Measurements from ENCODE around the gene SETD4.
"Not testable (repeated sequence)": the region's sequence is repeated elsewhere in the genome, so short reads cannot be mapped to it uniquely, and the experiment has no call there.

SETD4 gene, protein sequence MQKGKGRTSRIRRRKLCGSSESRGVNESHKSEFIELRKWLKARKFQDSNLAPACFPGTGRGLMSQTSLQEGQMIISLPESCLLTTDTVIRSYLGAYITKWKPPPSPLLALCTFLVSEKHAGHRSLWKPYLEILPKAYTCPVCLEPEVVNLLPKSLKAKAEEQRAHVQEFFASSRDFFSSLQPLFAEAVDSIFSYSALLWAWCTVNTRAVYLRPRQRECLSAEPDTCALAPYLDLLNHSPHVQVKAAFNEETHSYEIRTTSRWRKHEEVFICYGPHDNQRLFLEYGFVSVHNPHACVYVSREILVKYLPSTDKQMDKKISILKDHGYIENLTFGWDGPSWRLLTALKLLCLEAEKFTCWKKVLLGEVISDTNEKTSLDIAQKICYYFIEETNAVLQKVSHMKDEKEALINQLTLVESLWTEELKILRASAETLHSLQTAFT

DNA sequence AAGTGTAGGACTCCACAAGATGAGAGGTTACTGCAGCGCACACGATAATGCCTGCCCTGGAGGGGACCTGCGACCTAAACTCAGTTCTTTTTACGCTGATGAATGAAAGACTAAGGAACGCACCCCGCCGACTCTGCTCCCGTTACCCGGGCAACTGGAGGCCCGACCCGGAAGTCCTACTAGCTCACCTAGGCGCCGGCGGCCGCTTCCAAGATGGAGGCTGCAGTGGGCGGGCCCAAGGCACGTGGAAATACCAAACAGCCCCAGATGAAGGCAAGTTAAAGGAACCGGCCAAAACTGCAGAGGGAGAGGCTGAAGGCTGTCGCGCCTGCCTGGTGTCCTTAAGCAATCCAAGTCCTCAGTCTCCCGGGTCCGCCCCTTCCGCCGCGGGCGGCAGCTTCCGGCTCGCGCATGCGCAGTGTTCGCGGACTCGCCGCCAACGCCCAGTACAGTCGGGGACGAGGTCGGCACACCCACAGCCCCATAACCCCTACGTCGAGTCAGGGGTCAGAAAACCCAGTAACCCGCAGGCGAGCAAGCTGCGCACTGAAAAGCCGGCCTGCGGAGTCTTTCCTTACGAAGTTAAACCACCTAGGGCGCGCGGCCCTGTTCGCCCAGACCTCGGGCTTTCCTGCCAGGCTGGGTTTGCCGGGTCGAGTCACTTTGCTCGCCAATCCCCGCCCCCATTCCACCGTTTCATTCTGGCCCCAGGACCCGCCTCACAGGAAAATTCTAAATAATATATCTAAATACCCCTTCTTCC lies at the start of gene SETD4:
Gene SETD4 (minus strand): TSS at position 368 of the 763 bp plus-strand sequence. CDS start 1,638 bp downstream, outside the sequence.
- peak; percentile 88 to 92 for DNase-seq (ENCODE audit: low read depth in 1 of 2, low spot score in 1 of 2)

DNA sequence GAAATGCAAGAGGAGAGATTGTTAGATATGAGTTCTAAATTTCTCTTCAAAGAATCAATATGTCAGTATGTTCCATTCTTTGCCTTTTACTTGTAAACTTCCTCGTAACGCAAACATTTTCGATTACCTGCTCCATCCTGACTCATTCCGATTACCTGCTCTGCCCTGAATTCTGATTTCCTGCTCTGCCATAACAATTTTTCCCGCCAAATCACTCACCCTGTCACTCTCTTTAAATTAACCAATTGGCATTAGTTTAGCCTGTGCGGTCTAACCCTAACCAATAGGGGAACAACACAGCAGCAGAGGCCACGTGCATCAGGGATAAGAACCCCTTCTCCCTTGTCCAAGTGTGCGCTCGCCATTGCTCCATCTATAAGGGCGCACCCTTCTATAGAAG lies 49.5 kb upstream of the SETD4 start:
- DNase-seq (ENCODE audit: low read depth in 1 of 2, low spot score in 1 of 2) = no peak

DNA sequence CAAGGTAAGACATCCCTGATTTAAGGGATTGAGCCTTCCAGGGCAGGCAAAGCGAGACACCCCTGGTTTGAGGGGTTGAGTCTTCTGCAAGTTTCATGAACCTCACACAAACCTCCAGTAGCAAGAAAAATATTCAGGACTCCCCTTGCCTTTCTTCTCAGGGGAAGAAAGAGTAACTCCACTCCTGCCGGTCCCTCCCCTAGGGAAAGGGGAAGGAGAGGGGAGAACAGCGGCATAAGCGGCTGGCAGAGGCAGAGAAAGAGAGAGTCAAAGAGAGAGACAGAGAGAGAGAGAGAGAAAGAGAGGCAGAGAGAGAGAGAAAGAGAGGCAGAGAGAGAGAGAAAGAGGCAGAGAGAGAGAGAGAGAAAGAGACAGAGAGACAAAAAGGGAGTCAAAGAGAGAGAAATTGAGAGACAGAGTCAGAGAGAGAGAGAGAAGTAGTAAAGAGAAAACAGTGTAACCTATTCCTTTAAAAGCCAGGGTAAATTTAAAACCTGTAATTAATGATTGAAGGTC lies 45.1 kb upstream of the SETD4 start:
- DNase-seq (ENCODE audit: low read depth in 1 of 2, low spot score in 1 of 2) = no peak

- DNase-seq (ENCODE audit: low read depth in 1 of 2, low spot score in 1 of 2) = no peak
Measured at GRCh38 chr21:36104317-36105300, 44.3 kb upstream of the SETD4 start.

- no peak for DNase-seq (ENCODE audit: low read depth in 1 of 2, low spot score in 1 of 2)
Measured at GRCh38 chr21:36103434-36103833, 43.1 kb upstream of the SETD4 start.

- DNase-seq (ENCODE audit: low read depth in 1 of 2, low spot score in 1 of 2) = no peak
Measured at GRCh38 chr21:36100971-36101641, 40.8 kb upstream of the SETD4 start.

GRCh38 chr21:36099695-36100211 lies 39.4 kb upstream of the SETD4 start:
- not testable (repeated sequence) for DNase-seq (ENCODE audit: low read depth in 1 of 2, low spot score in 1 of 2)

GRCh38 chr21:36099000-36099399 lies 38.7 kb upstream of the SETD4 start:
- no peak for DNase-seq (ENCODE audit: low read depth in 1 of 2, low spot score in 1 of 2)

- no peak for DNase-seq (ENCODE audit: low read depth in 1 of 2, low spot score in 1 of 2)
Measured at GRCh38 chr21:36098182-36098532, 37.8 kb upstream of the SETD4 start.

- no peak for DNase-seq (ENCODE audit: low read depth in 1 of 2, low spot score in 1 of 2)
Measured at GRCh38 chr21:36097427-36098181, 37.3 kb upstream of the SETD4 start.

GRCh38 chr21:36096398-36097290 lies 36.3 kb upstream of the SETD4 start:
- DNase-seq (ENCODE audit: low read depth in 1 of 2, low spot score in 1 of 2) = no peak

- no peak for DNase-seq (ENCODE audit: low read depth in 1 of 2, low spot score in 1 of 2)
Measured at GRCh38 chr21:36093512-36093911, 33.2 kb upstream of the SETD4 start.

GRCh38 chr21:36092681-36093080 lies 32.4 kb upstream of the SETD4 start:
- no peak for DNase-seq (ENCODE audit: low read depth in 1 of 2, low spot score in 1 of 2)

DNA sequence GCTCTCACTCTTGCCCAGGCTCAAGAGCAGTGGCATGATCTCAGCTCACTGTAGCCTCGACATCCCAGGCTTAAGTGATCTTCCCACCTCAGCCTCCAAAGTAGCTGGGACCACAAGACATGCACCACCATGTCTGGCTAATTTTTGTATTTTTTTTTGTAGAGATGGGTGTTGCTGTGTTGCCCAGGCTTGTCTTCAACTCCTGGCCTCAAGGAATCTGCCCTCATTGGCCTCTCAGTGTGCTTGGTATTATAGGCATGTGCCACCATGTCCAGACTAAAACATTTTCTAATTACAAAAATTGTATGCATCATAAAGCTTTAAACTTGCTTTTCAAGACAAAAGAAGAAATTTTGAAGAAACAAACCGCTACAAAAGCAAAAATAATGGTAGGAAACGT lies 29.6 kb upstream of the SETD4 start:
- DNase-seq (ENCODE audit: low read depth in 1 of 2, low spot score in 1 of 2) = no peak

- no peak for DNase-seq (ENCODE audit: low read depth in 1 of 2, low spot score in 1 of 2)
Measured at GRCh38 chr21:36087362-36088138, 27.2 kb upstream of the SETD4 start.

DNA sequence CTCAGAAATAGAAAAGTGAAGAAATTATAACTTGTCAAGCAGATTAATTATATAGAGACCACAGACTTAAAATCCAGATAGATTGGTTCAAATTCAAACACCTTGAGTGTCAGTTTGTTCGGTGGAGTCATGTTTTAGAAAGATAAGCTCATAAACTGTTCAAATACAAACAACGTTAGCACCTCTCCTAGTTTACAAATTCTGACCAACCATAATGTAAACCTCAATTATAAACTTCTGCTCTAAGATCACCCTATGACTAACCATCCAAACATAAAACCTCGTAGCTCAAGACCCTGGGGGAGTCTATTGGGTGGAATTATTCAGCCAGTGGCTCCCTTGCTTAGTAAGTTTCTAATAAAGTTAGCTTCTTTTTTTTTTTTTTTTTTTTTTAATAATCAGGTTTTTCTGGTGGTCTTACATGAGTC lies 21.9 kb upstream of the SETD4 start:
- DNase-seq (ENCODE audit: low read depth in 1 of 2, low spot score in 1 of 2) = no peak

DNA sequence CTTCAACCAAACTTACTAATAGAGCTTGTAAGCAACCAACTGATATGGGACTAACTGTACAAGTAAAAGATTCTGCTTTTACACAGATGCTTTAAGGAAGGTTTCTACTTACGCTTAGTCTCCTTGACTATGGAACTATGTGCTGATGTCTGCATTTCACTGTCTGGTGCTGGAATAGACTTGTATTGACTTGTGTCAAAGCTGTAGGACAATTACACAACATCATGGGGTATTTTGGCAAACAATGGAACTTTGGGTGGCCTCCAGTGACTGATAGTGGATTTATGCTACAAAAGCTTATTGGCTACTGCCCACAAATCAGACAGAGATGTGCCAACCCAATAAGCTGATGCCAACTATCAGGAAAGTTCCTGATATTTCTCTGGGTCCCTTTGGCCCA lies 20.1 kb upstream of the SETD4 start:
- DNase-seq (ENCODE audit: low read depth in 1 of 2, low spot score in 1 of 2) = no peak

GRCh38 chr21:36079671-36080070 lies 19.3 kb upstream of the SETD4 start:
- DNase-seq (ENCODE audit: low read depth in 1 of 2, low spot score in 1 of 2) = no peak

Data from activated T-helper 1 cell treated with anti-CD3 and anti-CD28 coated beads, Interleukin-2, amount 50 U/mL, for 16 hours (primary cell).